Hematopoietic multipotent progenitor cell treated with erythropoietin and hydrocortisone succinate and interleukin-3 and kit ligand, for 4 days (in vitro differentiated cells): Measurements from ENCODE around the gene CLTB.
A peak's percentile ranks its signal among the peaks of the same experiment; 100 is the strongest.

Experiments used
- DNase-seq: peaks from one replicate; pipeline ENCODE4 v3.0.0-alpha.2; 2015

Gene CLTB

GRCh38 chr5:176379881-176380280, 36.5 kb downstream of the CLTB start:
- DNase-seq, result peak; percentile 69

DNA sequence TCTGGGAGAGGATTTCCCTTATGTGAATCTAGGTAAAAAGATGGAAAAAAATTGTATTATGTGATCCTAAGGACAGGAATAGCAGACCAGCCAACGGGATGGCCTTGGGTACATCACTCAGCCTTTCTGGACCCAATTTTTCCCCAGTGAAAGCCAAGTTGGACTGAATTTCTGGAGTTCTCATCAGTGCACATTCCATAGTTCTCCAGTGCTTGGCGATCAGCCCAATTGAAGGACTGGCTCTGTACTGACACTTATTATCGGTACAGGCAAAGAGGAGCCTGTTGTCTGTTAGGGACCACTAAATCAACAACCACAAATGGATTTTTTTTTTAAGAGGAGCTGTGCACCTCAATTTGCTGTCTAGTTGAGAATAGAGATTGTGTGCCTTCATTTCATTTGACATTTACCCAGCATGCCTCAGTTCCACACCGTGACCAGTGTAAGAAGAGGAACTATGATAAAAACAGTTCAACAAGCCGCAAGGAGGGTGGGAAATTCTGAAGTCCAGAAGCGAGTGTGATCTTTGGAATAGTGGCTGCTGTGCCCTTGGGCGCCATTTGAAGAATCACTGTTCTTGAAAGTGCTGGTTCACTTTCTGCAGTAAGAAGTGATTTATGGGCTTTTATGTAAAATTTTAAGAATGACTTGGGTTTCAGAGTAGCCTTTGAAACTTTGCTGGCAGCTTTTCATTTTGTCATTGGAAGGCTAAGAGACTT, 43.1 kb downstream of the CLTB start:
- peak; percentile 75 for DNase-seq

DNA sequence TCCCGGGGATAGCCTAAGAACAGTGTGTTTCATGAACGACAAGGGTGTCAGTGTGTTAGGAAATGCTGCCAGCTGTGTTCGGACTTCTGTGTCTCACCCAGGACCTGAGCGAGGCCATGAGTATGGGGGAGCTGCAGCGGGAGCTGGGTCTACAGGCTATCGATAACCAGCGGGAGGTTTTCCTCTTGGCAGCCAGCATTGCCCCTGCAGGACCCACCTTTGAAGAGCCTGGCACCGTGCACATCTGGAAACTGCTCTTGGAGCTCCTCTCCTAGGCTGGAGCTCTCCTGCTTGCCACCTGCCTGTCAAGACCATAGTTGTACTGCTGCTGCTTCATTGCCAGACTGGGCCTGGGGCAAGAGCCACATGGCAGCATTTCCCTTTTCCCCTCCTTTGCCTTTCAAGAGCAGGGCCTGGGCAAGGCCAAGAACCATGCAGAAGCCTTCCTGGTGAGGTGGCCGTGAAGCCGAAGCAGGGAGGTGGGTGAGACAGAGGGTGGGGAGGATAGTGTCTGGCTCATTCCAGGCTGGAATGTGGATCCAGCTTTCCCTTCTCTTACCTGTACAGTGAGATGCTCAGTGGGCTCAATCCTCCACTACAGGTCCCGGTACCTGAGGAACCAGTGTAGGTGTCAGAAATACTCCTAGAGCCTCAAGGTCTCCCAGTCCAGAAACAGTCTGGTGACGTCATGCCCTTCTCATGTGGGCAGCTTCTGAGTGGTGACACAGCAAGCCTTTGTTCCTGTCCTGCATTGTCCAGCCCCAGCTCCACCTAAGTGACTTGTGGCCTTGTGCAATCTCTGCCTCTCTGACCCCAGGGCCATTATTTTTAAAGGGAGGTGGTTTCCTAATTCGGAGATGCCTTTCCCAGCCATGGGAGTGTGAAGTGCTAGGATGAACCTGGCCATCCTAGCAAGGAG, 44.5 kb downstream of the CLTB start:
- no peak for DNase-seq

DNA sequence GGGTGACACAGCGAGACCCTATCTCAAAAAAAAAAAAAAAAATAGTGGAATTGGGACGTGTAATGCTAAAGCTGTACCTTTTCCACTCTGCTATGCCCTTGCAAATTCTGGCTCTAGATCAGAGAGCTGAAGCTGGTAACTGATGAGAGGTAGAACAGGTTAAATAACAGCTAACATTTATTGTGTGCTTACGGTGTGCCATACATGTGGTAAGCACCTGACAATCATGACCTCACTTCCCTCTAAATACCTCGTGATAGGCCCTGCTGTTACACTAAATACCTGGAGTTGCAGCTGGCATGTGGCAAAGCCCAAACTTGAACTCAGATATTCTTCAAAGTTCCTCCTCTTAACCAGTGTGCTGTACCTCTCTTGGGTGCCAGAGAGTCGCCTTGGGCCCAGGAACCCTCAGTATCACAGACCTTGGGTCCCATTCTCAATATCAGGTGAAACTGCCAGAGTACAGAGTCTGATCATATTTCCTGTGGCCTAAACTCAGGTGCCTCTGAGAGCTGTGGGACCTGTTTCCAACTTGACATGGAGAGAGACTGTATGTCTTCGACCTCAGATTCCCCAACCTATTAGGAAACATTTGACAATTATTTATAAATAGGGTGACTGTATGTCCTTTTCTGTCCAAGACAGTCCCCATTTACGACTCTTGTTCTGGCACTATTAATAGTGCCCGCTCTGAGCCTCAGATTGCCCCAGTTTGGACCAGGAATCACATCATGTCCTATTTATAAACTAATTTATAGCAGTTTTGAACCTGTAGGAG, 46.2 kb downstream of the CLTB start:
- no peak for DNase-seq

DNA sequence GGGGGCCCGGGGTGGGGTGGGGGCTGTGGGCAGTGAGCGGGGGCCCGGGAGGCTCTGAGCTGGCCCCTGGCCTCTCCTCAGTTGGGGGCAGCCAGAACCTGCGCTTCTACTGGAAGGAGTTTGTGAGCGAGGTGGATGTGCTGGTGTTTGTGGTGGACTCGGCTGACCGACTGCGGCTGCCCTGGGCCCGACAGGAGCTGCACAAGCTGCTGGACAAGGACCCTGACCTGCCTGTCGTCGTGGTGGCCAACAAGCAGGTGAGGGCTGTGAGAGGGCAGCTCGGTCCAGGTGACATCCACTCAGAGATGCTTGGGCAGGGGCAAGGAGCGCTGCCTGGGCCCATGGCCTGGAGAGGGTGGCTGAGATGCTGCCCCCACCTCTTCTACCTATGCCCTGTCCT, 47.6 kb downstream of the CLTB start:
- no peak for DNase-seq

DNA sequence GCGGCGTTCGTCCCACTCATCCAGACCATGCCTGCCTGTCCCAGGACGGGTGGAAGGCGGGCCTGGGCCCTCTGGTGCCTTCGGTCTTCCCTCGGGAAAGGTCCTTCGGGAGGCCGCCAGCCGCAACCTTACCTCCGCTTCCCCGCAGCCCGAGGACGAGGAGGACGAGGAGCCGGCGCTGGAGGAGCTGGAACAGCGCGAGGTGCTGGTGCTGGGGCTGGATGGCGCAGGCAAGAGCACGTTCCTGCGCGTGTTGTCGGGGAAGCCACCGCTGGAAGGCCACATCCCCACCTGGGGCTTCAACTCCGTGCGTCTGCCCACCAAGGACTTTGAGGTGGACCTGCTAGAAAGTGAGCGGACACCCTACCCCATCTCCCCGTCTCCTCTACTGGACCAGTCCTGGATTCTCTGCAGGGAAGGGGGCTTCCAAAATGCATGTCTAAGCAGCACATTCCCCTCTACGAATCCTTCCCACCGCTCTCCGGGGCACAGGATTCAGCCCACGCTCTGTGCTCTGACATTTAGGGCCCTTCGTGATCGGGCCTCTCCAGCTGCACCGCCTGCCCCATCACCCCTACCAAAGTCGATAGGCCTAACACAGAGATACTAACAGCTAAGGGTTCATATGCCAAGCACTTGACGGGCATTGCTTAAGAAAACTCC, 50.0 kb downstream of the CLTB start:
- no peak for DNase-seq

- DNase-seq, result peak; percentile 49
Measured at GRCh38 chr5:176365351-176366231, 50.7 kb downstream of the CLTB start, which contains the start of gene ARL10. Gene ARL10 (plus strand): TSS chr5:176365487. CDS start chr5:176365564, 77 bp downstream.

DNA sequence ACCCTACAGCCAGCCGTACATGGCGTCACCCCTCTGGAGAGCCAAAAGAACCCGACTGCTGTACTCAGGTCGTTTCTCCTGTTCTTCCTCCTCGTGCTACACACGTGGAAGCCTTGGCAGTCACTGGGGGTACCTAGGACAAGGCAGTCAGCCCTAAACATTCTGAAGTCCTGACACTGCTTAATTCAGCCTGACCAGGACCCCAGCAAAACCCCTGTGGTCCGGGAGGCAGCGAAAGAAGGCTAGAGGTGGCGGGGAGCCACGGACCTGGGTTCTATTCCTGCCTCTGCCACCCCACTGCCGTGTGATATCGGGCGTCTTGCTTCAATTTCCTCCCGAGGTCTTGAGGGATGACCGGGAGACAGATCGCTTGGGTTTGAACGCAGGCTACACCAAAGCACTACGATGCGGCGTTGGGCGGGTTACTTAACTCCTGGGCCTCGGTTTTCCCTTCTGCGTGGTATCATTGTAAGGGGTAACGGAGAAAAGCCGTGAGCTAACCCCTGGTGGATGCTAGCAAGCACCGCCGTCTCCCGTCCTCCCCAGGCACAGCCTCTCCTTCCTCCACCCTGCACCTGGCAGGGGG, 51.5 kb downstream of the CLTB start:
- no peak for DNase-seq

- no peak for DNase-seq
Measured at GRCh38 chr5:176362233-176362490, 54.2 kb downstream of the CLTB start.

- peak; percentile 97 for DNase-seq
Measured at GRCh38 chr5:176361437-176362232, 54.7 kb downstream of the CLTB start, which contains the start of gene KIAA1191. Gene KIAA1191 (minus strand): TSS chr5:176361764. CDS start chr5:176359508, 2,256 bp downstream.

- DNase-seq, result no peak
Measured at GRCh38 chr5:176360894-176361436, 55.4 kb downstream of the CLTB start.

DNA sequence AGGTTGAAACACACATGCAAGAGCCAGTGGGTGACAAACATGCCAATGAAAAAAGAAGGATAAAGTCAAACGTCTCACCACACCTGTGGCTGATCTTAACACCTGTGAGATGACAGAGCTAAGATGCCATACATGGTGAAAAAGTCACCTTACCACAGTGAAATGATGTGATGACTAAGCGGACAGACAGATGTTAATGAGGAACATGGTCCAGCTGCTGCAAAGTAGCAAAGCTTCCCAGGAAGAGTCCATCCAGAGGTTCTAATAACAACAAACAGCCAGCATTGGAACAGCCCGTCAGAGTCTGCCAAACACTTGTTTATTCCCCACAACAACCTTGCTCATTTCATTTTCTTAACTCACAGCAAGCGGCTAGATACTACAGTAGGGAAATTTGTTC, 56.7 kb downstream of the CLTB start:
- DNase-seq, result no peak

GRCh38 chr5:176356179-176356566, 60.2 kb downstream of the CLTB start:
- no peak for DNase-seq

DNA sequence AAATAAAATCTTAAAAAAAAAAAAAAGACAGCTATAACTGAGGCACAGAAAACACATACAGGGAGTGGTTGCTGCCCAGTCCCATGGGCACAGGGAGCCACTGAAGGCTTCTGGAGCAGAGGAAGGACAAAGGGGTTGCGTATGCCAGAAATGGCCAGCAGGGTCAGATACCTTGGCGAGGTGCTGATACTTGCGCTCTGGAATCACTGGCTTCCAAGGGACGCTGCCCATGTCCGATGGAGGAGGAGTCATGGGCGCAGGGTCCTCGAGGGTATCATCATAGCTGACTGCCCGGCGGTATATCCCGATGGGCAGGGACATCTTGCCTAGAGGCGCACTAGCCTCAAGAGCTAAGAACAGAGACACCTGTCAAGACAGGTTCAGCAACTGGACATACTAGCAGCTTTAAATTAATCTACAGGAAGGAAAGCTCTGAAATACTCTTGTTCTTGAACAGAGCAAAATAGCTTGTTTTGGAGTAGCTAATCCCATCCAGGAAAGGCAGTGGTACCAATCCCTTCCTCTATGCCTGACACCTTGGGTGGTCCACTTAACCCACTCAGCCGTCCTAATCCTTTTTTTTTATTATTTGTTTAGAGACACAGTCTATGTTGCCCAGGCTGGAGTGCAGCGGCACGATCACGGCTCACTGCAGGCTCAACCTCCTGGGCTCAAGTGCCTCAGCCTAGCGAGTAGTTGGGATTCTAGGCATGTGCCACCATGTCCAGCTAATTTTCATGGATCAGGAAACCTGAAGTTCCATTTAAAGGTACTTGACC, 60.8 kb downstream of the CLTB start:
- DNase-seq, result no peak

DNA sequence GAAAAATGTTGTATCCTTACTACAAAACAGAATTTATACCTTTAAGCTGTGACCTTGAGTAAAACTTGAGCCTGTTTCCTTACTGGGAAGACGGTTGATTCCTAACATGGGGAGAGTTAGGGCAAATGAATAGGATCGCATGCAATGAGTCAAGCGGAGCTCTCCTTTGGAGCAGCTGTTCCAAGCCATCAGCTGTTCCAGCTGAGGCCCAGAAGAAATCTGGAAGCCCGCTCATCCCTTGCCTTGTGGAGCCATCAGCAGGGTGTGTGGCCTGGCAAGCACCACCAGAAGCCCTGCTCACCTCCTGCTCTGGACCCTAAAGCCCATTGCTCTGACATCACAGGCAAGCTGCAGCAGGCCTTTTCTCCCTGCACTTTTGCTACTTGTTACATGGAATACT, 62.8 kb downstream of the CLTB start:
- no peak for DNase-seq

DNA sequence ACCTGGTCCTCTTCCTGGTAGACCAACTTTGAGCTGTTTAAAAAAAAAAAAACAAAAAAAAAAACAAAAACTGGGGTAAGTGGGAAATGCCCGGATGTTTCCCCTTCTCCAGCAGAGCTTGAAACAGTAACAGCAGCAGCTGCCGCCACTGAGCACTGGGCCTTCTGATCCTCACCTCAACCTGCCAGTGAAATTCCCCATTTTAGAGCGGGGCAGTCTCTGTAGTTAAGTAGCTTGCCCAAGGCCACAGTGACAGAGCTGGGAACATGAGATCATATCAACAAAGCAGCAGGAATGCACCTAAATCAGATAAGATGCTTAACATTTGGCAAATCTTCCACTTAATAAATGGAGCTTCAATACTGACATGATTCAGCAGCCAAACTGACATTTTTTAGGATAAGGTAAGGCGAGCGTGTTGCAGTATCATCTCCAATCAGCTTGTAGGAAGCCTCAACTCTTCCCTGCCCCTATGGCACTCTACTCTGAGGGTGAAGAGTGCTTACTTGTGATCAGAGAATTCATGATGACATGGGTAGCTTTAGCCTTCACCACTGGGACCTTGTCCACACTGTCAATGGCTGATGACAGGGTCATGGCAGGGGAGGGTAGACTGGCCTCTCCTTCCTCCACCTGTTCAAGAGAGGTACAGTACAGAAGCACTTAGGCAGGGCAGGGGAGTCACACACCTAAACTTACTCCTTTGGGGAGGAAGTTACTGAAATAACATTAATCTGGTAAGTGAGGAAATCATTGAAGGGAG, 64.0 kb downstream of the CLTB start:
- no peak for DNase-seq

DNA sequence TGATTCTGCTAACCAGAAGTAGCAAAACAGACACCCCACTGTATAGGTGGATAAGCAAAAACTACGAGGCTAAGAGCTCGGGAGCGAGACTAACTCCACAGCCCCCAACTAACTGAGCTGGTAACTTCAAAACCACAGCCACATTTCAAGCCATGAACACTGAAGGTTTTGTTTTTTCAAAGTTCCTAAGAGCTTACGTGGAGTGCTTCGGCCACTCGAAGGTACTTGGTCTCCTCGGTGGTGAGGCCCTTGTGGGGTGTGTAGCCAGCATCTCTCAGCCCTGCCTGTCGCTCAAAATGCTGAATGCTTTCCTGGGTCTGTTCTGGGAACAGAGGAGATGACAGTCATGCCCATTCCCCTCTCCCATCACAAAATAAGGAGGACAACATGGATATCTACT, 65.9 kb downstream of the CLTB start:
- DNase-seq, result no peak

DNA sequence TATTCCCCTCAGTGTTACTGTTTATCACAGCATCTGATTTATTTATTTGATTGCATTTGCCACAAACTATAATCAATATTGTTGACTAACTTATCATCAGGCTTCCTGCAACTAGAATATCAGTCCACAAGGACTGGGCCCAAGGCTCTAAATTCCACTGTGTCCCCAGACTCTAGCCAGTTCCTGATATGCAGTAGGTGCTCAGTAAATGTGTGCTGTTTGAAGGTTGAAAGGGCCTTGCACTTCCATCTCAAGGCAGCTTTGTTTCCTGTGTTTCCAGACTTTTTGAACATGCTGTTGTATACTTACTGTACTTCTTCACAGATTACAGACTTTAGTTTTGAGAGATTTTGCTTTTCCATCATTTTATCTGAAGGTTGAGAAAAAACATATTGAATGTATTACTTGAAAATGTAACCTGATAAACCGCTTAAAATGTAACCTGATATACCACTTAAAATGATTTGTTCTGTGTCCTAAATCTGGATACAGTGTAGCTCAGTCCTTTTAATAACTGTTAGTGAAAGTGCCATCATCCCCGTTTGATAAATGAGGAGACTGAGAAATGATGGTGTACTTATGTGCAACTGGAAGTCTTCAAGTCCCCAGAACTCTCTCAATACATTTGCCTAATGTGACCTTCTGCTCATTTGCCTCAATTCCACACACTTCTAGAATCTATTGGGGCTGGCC, 73.4 kb downstream of the CLTB start:
- no peak for DNase-seq
